Caco-2 (cell line): ENCODE results near the gene SEC16A. TPM values are rescaled to one million over a fixed set of nuclear protein-coding genes. Genes with fewer than 3 reads are reported as not detected.

Source experiments
- BruUV-seq: library from RNA; stranded (reverse); fragments of 400-500 nt; replicated peaks from 2 replicates; lab custom pipeline; 2021; lab: Mats Ljungman, UMichigan
- CTCF ChIA-PET: fragments of 300-600 bp; sonication (Branson Sonifier 250); formaldehyde crosslinking; loops from one replicate; lab custom pipeline; 2022; ENCODE audit warnings: antibody characterized with exemption; lab: Charles Lee
- POLR2A ChIA-PET: fragments of 300-600 bp; sonication (Branson Sonifier 250); formaldehyde crosslinking; loops from one replicate; lab custom pipeline; 2022; ENCODE audit warnings: antibody characterized with exemption; lab: Charles Lee
- DNase-seq, 2 experiments: peaks; one replicate each; pipeline versions ENCODE4 v3.0.0 to v3.0.0-alpha.2; 2020 to 2022
- H3K27me3 ChIP-seq: replicated peaks from 2 replicates; pipeline ENCODE4 v1.6.0; 2011; ENCODE audit warnings: low read length; ENCODE audit not compliant: control insufficient read depth, insufficient read depth
- H3K36me3 ChIP-seq: 2 replicates; pipeline ENCODE4 v1.5.1; 2011; ENCODE audit warnings: low read length; ENCODE audit not compliant: control insufficient read depth, insufficient read depth
- H3K4me1 ChIP-seq: fragments of 250-450 bp; sonication (Bioruptor Pico); 2 replicates; pipeline ENCODE4 v1.5.1; 2020; ENCODE audit warnings: mild to moderate bottlenecking
- H3K4me3 ChIP-seq: 2 replicates; pipeline ENCODE4 v1.5.1; 2011; ENCODE audit warnings: low read depth, mild to moderate bottlenecking, control low read depth, low read length
- H3K9me3 ChIP-seq: fragments of 250-450 bp; sonication (Bioruptor Pico); 2 replicates; pipeline ENCODE4 v1.5.1; 2020; ENCODE audit warnings: mild to moderate bottlenecking, moderate library complexity
- H3K27ac Mint-ChIP-seq: one replicate; pipeline ENCODE4 v1.8.0; 2022; ENCODE audit warnings: mixed read lengths; ENCODE audit not compliant: unreplicated experiment
- H3K27me3 Mint-ChIP-seq: one replicate; pipeline ENCODE4 v1.8.0; 2022; ENCODE audit warnings: mixed read lengths; ENCODE audit not compliant: insufficient read depth, unreplicated experiment
- H3K36me3 Mint-ChIP-seq: one replicate; pipeline ENCODE4 v1.8.0; 2022; ENCODE audit warnings: mild to moderate bottlenecking, mixed read lengths; ENCODE audit not compliant: insufficient read depth, unreplicated experiment
- H3K4me1 Mint-ChIP-seq: one replicate; pipeline ENCODE4 v1.8.0; 2022; ENCODE audit warnings: low read depth, mixed read lengths; ENCODE audit not compliant: unreplicated experiment
- H3K4me3 Mint-ChIP-seq: one replicate; pipeline ENCODE4 v1.8.0; 2022; ENCODE audit warnings: mild to moderate bottlenecking, moderate library complexity, mixed read lengths; ENCODE audit not compliant: unreplicated experiment
- H3K9me3 Mint-ChIP-seq: one replicate; pipeline ENCODE4 v1.8.0; 2022; ENCODE audit warnings: mixed read lengths; ENCODE audit not compliant: unreplicated experiment
- intact Hi-C: fragments of 100-400 bp; cut with micrococcal nuclease; formaldehyde crosslinking; loops from one replicate; pipeline ENCODE4 v1.10.0; 2022; ENCODE audit not compliant: unreplicated experiment
- total RNA-seq: library from RNA; stranded (reverse); gene quantifications from 2 replicates; pipeline ENCODE4 v1.2.3, GENCODE V29; 2022
- TF ChIP-seq, protein P1 (sequence below), 2 experiments: fragments of 200-600 bp in 1 of 2; IDR thresholded peaks; 1 replicate in 1 of 2; 2 replicates in 1 of 2; pipeline versions ENCODE4 v1.5.1 to v1.8.0; 2011 to 2022; ENCODE audit warnings: antibody characterized with exemption in 1 of 2, control low read depth in 1 of 2, inconsistent platforms in 1 of 2, low read depth in 1 of 2, low read length in 1 of 2, mild to moderate bottlenecking in 1 of 2, moderate library complexity in 1 of 2; ENCODE audit not compliant: insufficient read depth in 1 of 2, severe bottlenecking in 1 of 2, unreplicated experiment in 1 of 2

Gene SEC16A
- total RNA-seq, 1 experiment from 2014 or later: 76.4 TPM

DNA sequence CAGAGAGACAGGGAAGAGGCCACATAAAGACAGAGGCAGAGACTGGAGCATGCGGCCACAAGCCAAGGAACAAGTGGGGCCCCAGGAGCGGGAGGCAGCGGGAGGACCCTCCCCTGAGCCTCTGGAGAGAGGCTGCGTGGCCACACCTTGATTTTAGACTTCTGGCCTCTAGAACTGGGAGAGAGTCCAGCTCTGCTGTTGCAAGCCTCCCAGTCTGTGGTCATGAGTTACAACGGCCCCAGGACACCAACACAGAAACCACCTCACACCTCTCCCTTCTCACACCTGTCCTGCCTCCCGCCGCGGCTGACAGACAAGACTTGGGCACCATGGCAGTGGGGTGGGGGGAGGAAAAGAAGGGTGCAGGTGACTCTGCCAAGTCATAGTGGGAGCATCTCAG, 45.4 kb downstream of the SEC16A start:
- Mint-ChIP-seq H3K4me3 (peak overlapping the region; percentile 78), H3K4me1 (peaks cover 7% of the 10 kb centered on the region), H3K9me3 (no peaks in the 10 kb centered on the region), H3K27me3 (no peaks in the 10 kb centered on the region), H3K27ac (no peak overlapping the region), H3K36me3 (peaks cover 36% of the 10 kb centered on the region)
- H3K27me3 ChIP-seq: no peaks in the 10 kb centered on the region
- H3K4me3 ChIP-seq: no peak overlapping the region
- H3K36me3 ChIP-seq: 0 out of 2 replicates have a peak, but pooled peaks cover 1% of the 10 kb centered on the region
- intact Hi-C loops: no loop called here
- POLR2A ChIA-PET: no interaction called here
- no peak for DNase-seq
- no peaks in the 10 kb centered on the region for H3K9me3 ChIP-seq
- TF ChIP-seq, protein P1, sequence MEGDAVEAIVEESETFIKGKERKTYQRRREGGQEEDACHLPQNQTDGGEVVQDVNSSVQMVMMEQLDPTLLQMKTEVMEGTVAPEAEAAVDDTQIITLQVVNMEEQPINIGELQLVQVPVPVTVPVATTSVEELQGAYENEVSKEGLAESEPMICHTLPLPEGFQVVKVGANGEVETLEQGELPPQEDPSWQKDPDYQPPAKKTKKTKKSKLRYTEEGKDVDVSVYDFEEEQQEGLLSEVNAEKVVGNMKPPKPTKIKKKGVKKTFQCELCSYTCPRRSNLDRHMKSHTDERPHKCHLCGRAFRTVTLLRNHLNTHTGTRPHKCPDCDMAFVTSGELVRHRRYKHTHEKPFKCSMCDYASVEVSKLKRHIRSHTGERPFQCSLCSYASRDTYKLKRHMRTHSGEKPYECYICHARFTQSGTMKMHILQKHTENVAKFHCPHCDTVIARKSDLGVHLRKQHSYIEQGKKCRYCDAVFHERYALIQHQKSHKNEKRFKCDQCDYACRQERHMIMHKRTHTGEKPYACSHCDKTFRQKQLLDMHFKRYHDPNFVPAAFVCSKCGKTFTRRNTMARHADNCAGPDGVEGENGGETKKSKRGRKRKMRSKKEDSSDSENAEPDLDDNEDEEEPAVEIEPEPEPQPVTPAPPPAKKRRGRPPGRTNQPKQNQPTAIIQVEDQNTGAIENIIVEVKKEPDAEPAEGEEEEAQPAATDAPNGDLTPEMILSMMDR (IDR thresholded peaks at IDR 0.05; ENCODE audit: insufficient read depth in 1 of 2, low read depth in 1 of 2, low read length in 1 of 2, severe bottlenecking in 1 of 2, unreplicated experiment in 1 of 2): no peak
- CTCF ChIA-PET: no interaction called here
- BruUV-seq: no TSS peak
- peaks cover 8% of the 10 kb centered on the region for H3K4me1 ChIP-seq

DNA sequence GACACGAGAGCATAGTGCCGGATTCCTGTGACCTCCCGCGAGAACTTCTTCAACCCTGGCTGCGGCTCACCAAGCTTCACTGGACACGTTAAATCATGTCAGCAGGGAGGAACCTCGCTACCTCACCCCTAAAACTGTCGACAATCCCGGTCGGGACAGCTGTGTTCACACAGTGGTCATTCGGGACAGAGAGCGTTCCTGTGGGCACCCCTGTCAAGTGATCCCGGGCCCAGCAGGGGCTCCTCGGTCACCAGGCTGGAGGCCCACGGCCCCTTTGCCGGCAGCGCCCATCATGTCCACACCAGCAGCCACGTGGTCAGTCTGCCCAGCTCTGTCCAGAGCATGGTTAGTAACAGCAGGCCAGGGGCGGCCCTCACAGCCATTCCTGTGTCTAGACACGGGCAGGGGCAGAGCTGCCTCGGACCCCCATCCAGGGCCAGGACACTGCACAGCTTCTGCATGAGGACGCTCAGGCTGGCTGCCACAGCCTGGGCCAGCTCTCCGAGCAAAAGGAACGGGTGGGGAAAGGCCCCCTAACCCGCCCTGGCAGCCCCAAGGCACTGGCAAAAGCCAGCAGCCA, 46.7 kb downstream of the SEC16A start:
- H3K36me3 ChIP-seq: no peaks in the 10 kb centered on the region
- H3K4me1 Mint-ChIP-seq: peaks cover 7% of the 10 kb centered on the region
- peak overlapping the region; percentile 17 for H3K4me3 Mint-ChIP-seq
- intact Hi-C loops: no loop called here
- H3K27ac Mint-ChIP-seq: no peak overlapping the region
- H3K27me3 ChIP-seq: no peaks in the 10 kb centered on the region
- no peak overlapping the region for H3K4me3 ChIP-seq
- TF ChIP-seq, protein P1 (IDR thresholded peaks at IDR 0.05; ENCODE audit: insufficient read depth in 1 of 2, low read depth in 1 of 2, low read length in 1 of 2, severe bottlenecking in 1 of 2, unreplicated experiment in 1 of 2): no peak
- no peaks in the 10 kb centered on the region for H3K9me3 ChIP-seq
- ChIA-PET CTCF (interaction anchor here (0.6 kb wide), 1 partner anchor 182 kb away, joined by 3 read pairs; no protein-coding TSS in a partner anchor), POLR2A (no interaction called here)
- no peaks in the 10 kb centered on the region for H3K27me3 Mint-ChIP-seq
- no peaks in the 10 kb centered on the region for H3K9me3 Mint-ChIP-seq
- no peak for DNase-seq
- BruUV-seq: no TSS peak
- peaks cover 8% of the 10 kb centered on the region for H3K4me1 ChIP-seq
- H3K36me3 Mint-ChIP-seq: peaks cover 25% of the 10 kb centered on the region

DNA sequence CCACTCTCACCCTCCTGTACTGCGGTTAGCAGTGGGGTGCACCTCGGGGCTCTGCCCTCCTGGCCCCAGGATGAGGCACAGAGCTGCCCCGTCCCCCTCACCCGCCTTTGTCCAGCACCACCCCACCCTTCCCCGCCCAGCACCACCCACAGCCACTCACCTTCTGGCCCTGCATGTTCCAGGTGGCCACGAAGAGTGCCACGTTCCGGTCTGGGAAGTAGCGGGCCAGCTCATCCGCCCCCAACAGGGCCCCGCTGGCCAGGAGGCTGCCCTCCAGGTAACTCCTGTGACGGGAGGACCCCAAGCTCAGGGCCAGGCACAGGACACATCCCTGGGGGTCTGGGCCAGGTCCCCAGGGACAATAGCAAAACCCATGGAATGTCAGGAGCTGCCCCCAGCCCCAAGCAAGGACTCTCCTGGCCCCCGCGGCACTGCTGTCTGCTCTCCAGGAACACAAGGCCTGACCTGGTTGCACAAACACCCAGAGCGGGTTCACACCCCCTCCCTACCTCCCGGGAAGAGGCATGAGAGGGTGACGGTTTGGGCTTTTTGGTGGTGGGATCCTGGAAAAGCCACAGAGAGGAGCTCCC, 48.2 kb downstream of the SEC16A start:
- no TSS peak for BruUV-seq
- TF ChIP-seq, protein P1 (IDR thresholded peaks at IDR 0.05; ENCODE audit: insufficient read depth in 1 of 2, low read depth in 1 of 2, low read length in 1 of 2, severe bottlenecking in 1 of 2, unreplicated experiment in 1 of 2): no peak
- no peak overlapping the region for H3K27ac Mint-ChIP-seq
- no peaks in the 10 kb centered on the region for H3K9me3 Mint-ChIP-seq
- DNase-seq: no peak
- CTCF ChIA-PET: no interaction called here
- no peak overlapping the region for H3K4me3 Mint-ChIP-seq
- H3K4me1 ChIP-seq: peaks cover 8% of the 10 kb centered on the region
- POLR2A ChIA-PET: no interaction called here
- intact Hi-C loops: no loop called here
- H3K4me3 ChIP-seq: no peak overlapping the region
- peaks cover 23% of the 10 kb centered on the region for H3K36me3 Mint-ChIP-seq
- no peaks in the 10 kb centered on the region for H3K27me3 ChIP-seq
- H3K27me3 Mint-ChIP-seq: no peaks in the 10 kb centered on the region
- peaks cover 7% of the 10 kb centered on the region for H3K4me1 Mint-ChIP-seq
- no peaks in the 10 kb centered on the region for H3K36me3 ChIP-seq
- H3K9me3 ChIP-seq: no peaks in the 10 kb centered on the region
